K562 (cell line): Measurements from ENCODE around the gene KARS1.

Experiments used
- CREM ChIP-seq: IDR thresholded peaks from 2 replicates; pipeline ENCODE4 v1.6.1; 2014; ENCODE audit warnings: antibody characterized with exemption, low read depth
- DPF2 ChIP-seq: fragments of 450-650 bp; IDR thresholded peaks from 2 replicates; pipeline ENCODE4 v1.6.1; 2016
- FOS ChIP-seq: IDR thresholded peaks from 3 replicates; pipeline ENCODE4 v1.6.1; 2011; ENCODE audit not compliant: insufficient read length; ENCODE audit errors: extremely low read depth
- RAD21 ChIP-seq, 2 experiments: fragments of 250-450 bp in 1 of 2; fragments of 450-650 bp in 1 of 2; sonication (Bioruptor Pico) in 1 of 2; formaldehyde crosslinking in 1 of 2; IDR thresholded peaks in 1 of 2; conservative IDR thresholded peaks in 1 of 2; 2 replicates each; pipeline versions ENCODE4 v1.4.0 to v1.8.0; 2020 to 2022; ENCODE audit warnings: mild to moderate bottlenecking in 2 of 2, moderate library complexity in 1 of 2
- STAT5A ChIP-seq: IDR thresholded peaks from 2 replicates; pipeline ENCODE4 v1.6.1; 2012; ENCODE audit warnings: low read length, inconsistent platforms, borderline replicate concordance
- TEAD4 ChIP-seq, 2 experiments: sonication (generic) in 1 of 2; formaldehyde crosslinking in 1 of 2; IDR thresholded peaks; 2 replicates each; pipeline versions ENCODE4 v1.6.1 to v1.8.0; 2012 to 2022; ENCODE audit warnings: borderline replicate concordance in 1 of 2, inconsistent platforms in 1 of 2, low read length in 1 of 2, mild to moderate bottlenecking in 1 of 2, missing genetic modification reagents in 1 of 2
- XRCC4 ChIP-seq: IDR thresholded peaks from one replicate; pipeline ENCODE4 v1.6.1; 2011; ENCODE audit not compliant: insufficient read depth, insufficient read length; ENCODE audit errors: extremely low read depth
- ZNF140 ChIP-seq: fragments of 250-450 bp; sonication (Bioruptor Pico); IDR thresholded peaks from 2 replicates; pipeline ENCODE4 v1.8.0; 2021; ENCODE audit warnings: moderate library complexity, mild to moderate bottlenecking, inconsistent platforms
- ZNF444 ChIP-seq: fragments of 250-450 bp; sonication (Bioruptor Pico); IDR thresholded peaks from 2 replicates; pipeline ENCODE4 v1.4.0; 2020; ENCODE audit warnings: mild to moderate bottlenecking, moderate library complexity
- TF ChIP-seq, protein P1 (sequence below), 3 experiments: IDR thresholded peaks in 2 of 3; conservative IDR thresholded peaks in 1 of 3; 2 replicates each; pipeline ENCODE4 v1.5.1; 2011 to 2012; ENCODE audit warnings: low read length in 3 of 3, mild to moderate bottlenecking in 3 of 3, control low read depth in 2 of 3, improper control_type of control experiment in 1 of 3, inconsistent platforms in 1 of 3, low read depth in 1 of 3, mixed read lengths in 1 of 3, moderate library complexity in 1 of 3; ENCODE audit not compliant: insufficient read depth in 2 of 3
- TF ChIP-seq, protein P2 (sequence below), 2 experiments: fragments of 450-650 bp; IDR thresholded peaks; 2 replicates each; pipeline ENCODE4 v1.6.1; 2016

DNA sequence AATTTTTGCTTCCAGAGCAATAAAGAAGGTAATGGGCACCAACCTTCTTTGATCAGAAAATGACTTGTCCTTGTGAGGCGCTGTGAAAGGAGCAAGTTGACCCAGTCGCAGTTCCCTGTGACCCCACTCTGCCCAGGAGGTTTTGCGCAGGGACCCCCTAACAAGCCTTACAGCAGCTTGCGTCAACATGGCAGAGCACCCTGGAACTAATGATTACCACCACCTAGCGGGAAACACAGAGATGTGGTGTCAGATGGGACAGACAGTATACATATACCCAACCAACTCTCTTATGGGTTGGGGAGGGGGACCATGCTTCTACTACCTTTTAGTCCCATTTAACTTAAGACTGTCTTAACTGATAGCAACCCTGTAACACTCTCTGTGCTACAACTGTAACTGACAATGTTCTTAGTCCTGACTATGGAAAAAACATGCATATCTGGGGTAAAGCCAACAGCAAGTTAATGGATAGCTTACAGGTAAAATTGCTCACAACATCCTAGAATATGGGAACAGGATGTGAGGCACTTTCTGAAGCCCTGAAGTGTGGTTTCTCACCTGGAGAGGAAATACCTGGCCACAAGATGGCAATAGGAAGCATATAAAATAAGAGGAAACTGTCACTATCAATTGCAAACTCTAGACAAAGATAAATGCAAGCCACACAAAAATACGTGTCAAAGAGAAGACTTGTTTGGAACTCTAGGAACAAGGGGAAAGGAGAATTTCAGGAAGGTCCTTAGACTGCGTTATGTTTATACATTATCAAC is 3.0 kb downstream of the KARS1 start:
- no peak for TF ChIP-seq FOS
- TF ChIP-seq ZNF140 = no peak
- TF ChIP-seq, protein P1, sequence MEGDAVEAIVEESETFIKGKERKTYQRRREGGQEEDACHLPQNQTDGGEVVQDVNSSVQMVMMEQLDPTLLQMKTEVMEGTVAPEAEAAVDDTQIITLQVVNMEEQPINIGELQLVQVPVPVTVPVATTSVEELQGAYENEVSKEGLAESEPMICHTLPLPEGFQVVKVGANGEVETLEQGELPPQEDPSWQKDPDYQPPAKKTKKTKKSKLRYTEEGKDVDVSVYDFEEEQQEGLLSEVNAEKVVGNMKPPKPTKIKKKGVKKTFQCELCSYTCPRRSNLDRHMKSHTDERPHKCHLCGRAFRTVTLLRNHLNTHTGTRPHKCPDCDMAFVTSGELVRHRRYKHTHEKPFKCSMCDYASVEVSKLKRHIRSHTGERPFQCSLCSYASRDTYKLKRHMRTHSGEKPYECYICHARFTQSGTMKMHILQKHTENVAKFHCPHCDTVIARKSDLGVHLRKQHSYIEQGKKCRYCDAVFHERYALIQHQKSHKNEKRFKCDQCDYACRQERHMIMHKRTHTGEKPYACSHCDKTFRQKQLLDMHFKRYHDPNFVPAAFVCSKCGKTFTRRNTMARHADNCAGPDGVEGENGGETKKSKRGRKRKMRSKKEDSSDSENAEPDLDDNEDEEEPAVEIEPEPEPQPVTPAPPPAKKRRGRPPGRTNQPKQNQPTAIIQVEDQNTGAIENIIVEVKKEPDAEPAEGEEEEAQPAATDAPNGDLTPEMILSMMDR (IDR thresholded peaks at IDR 0.05 in 2 of 3, conservative IDR thresholded peaks at IDR 0.05 in 1 of 3; ENCODE audit: insufficient read depth in 2 of 3, low read depth in 1 of 3, low read length in 3 of 3) = no peak
- no peak for TF ChIP-seq RAD21 (CRISPR knock-in tag; conservative IDR thresholded peaks at IDR 0.05 in 1 of 2, IDR thresholded peaks at IDR 0.05 in 1 of 2)
- TF ChIP-seq CREM = no peak
- TF ChIP-seq DPF2 = no peak
- no peak for TF ChIP-seq XRCC4
- TF ChIP-seq STAT5A = no peak
- no peak for TF ChIP-seq TEAD4 (IDR thresholded peaks at IDR 0.05; ENCODE audit: low read length)
- TF ChIP-seq TEAD4 (CRISPR knock-in tag; IDR thresholded peaks at IDR 0.05; ENCODE audit: borderline replicate concordance) = no peak
- TF ChIP-seq, protein P2, sequence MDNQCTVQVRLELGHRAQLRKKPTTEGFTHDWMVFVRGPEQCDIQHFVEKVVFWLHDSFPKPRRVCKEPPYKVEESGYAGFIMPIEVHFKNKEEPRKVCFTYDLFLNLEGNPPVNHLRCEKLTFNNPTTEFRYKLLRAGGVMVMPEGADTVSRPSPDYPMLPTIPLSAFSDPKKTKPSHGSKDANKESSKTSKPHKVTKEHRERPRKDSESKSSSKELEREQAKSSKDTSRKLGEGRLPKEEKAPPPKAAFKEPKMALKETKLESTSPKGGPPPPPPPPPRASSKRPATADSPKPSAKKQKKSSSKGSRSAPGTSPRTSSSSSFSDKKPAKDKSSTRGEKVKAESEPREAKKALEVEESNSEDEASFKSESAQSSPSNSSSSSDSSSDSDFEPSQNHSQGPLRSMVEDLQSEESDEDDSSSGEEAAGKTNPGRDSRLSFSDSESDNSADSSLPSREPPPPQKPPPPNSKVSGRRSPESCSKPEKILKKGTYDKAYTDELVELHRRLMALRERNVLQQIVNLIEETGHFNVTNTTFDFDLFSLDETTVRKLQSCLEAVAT (IDR thresholded peaks at IDR 0.05) = no peak
- no peak for TF ChIP-seq ZNF444
